Tibial nerve (tissue), 4 donors: ENCODE measurements around the gene FYB1. TPM values are rescaled to one million over a fixed set of nuclear protein-coding genes. Genes with fewer than 3 reads are reported as not detected.

Experiments used
- DNase-seq, 2 donors: peaks; one replicate each; pipeline ENCODE4 v3.0.0-alpha.2; 2019; ENCODE audit warnings: low spot score in 2 of 2
- H3K27ac ChIP-seq, 4 donors: fragments of 200-600 bp; sonication (generic) in 3 of 4; one replicate each; pipeline ENCODE4 v1.5.1; 2017 to 2019; ENCODE audit warnings: mild to moderate bottlenecking in 1 of 4
- H3K27me3 ChIP-seq, 2 donors: fragments of 200-600 bp; sonication (generic) in 1 of 2; one replicate each; pipeline versions ENCODE4 v1.5.1 to v1.6.0; 2017 to 2019
- H3K36me3 ChIP-seq, 3 donors: fragments of 200-600 bp; sonication (generic); one replicate each; pipeline ENCODE4 v1.5.1; 2018 to 2019
- H3K4me1 ChIP-seq, 4 donors: fragments of 200-600 bp; sonication (generic) in 3 of 4; one replicate each; pipeline ENCODE4 v1.5.1; 2017 to 2019
- H3K4me3 ChIP-seq, 4 donors: fragments of 200-600 bp; sonication (generic) in 3 of 4; one replicate each; pipeline ENCODE4 v1.5.1; 2017 to 2019; ENCODE audit warnings: mild to moderate bottlenecking in 1 of 4, moderate library complexity in 1 of 4
- H3K9me3 ChIP-seq, 4 donors: fragments of 200-600 bp; sonication (generic) in 3 of 4; one replicate each; pipeline ENCODE4 v1.5.1; 2017 to 2019
- EP300 ChIP-seq, 2 donors: sonication (generic); formaldehyde crosslinking; IDR thresholded peaks; one replicate each; pipeline ENCODE4 v1.6.1; 2017; ENCODE audit warnings: antibody characterized with exemption in 2 of 2, mild to moderate bottlenecking in 1 of 2
- POLR2A ChIP-seq, 2 donors: fragments of 450-650 bp; IDR thresholded peaks; one replicate each; pipeline ENCODE4 v1.6.1; 2017; ENCODE audit warnings: antibody characterized with exemption in 2 of 2, mild to moderate bottlenecking in 2 of 2, moderate library complexity in 2 of 2
- WGBS, 2 donors: methylation state at CpG; one replicate each; pipeline ENCODE4 v1.1.5; 2018; 5-methylcytosine and 5-hydroxymethylcytosine counted together
- total RNA-seq, 4 donors: library from RNA; depleted of rRNA; stranded (reverse); fragments of >200 nt; gene quantifications; one replicate each; pipeline ENCODE4 v1.1.0, GENCODE V29; 2016
- TF ChIP-seq, protein P1 (sequence below), 5 experiments: fragments of 200-600 bp in 3 of 5; fragments of 450-650 bp in 2 of 5; sonication (generic) in 3 of 5; IDR thresholded peaks; one replicate each; pipeline ENCODE4 v1.5.1; 2016 to 2019; ENCODE audit warnings: antibody characterized with exemption in 5 of 5, mild to moderate bottlenecking in 3 of 5, moderate library complexity in 2 of 5

FYB1 gene
- total RNA-seq, 4 donors from 2014 or later: 6.7 to 25.1 (median 16.3) TPM

DNA sequence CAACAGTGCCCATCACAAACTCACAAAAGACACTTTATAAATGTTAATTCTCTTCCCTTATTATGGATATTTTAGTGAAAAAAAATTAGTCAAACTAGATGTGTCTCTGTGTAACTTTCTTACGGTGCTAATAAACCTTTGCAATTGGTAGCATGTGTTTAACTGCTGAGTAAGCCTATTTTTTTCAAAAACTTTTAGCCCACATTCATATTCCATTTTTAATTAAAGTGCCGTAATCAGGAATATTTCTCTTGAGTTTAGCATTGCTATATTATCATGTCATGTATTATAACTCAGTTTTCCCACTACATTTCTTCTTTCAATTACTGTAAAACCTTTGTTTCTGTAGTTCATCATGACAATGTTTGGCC, 51.4 kb downstream of the FYB1 start:
- no peaks in the 10 kb centered on the region for H3K9me3 ChIP-seq
- no peak for DNase-seq
- WGBS, 2 donors: 76 to 77% methylated on average over 2 of the region's 2 CpGs
- H3K27ac ChIP-seq: no peak overlapping the region
- no peaks in the 10 kb centered on the region for H3K36me3 ChIP-seq
- no peaks in the 10 kb centered on the region for H3K4me1 ChIP-seq
- H3K27me3 ChIP-seq: no peaks in the 10 kb centered on the region
- no peak overlapping the region for H3K4me3 ChIP-seq
- TF ChIP-seq, protein P1, sequence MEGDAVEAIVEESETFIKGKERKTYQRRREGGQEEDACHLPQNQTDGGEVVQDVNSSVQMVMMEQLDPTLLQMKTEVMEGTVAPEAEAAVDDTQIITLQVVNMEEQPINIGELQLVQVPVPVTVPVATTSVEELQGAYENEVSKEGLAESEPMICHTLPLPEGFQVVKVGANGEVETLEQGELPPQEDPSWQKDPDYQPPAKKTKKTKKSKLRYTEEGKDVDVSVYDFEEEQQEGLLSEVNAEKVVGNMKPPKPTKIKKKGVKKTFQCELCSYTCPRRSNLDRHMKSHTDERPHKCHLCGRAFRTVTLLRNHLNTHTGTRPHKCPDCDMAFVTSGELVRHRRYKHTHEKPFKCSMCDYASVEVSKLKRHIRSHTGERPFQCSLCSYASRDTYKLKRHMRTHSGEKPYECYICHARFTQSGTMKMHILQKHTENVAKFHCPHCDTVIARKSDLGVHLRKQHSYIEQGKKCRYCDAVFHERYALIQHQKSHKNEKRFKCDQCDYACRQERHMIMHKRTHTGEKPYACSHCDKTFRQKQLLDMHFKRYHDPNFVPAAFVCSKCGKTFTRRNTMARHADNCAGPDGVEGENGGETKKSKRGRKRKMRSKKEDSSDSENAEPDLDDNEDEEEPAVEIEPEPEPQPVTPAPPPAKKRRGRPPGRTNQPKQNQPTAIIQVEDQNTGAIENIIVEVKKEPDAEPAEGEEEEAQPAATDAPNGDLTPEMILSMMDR (IDR thresholded peaks at IDR 0.05): no peak
- TF ChIP-seq POLR2A (IDR thresholded peaks at IDR 0.05) (no peak), EP300 (IDR thresholded peaks at IDR 0.05) (no peak)

- DNase-seq: no peak
- Histone ChIP-seq H3K27me3 (no peaks in the 10 kb centered on the region), H3K27ac (no peak overlapping the region), H3K4me3 (no peak overlapping the region), H3K36me3 (no peaks in the 10 kb centered on the region), H3K4me1 (no peaks in the 10 kb centered on the region), H3K9me3 (no peaks in the 10 kb centered on the region)
- no peak for TF ChIP-seq EP300 (IDR thresholded peaks at IDR 0.05)
- TF ChIP-seq POLR2A (IDR thresholded peaks at IDR 0.05): no peak
- TF ChIP-seq, protein P1 (IDR thresholded peaks at IDR 0.05): no peak
- 74 to 78% methylated on average over 5 of the region's 5 CpGs for WGBS, 2 donors
Observed at GRCh38 chr5:39167141-39167971, 52.0 kb downstream of the FYB1 start.

GRCh38 chr5:39164529-39165402, 54.6 kb downstream of the FYB1 start:
- H3K4me3 ChIP-seq: no peak overlapping the region
- 74 to 84% methylated on average over 7 of the region's 7 CpGs for WGBS, 2 donors
- no peak overlapping the region for H3K27ac ChIP-seq
- no peaks in the 10 kb centered on the region for H3K36me3 ChIP-seq
- no peaks in the 10 kb centered on the region for H3K4me1 ChIP-seq
- DNase-seq: no peak
- no peaks in the 10 kb centered on the region for H3K9me3 ChIP-seq
- H3K27me3 ChIP-seq: no peaks in the 10 kb centered on the region
- TF ChIP-seq POLR2A (IDR thresholded peaks at IDR 0.05) (no peak), EP300 (IDR thresholded peaks at IDR 0.05) (no peak)
- TF ChIP-seq, protein P1 (IDR thresholded peaks at IDR 0.05): no peak

- TF ChIP-seq POLR2A (IDR thresholded peaks at IDR 0.05) (no peak), EP300 (IDR thresholded peaks at IDR 0.05) (no peak)
- TF ChIP-seq, protein P1 (IDR thresholded peaks at IDR 0.05): no peak
- H3K36me3 ChIP-seq: no peaks in the 10 kb centered on the region
- no peak overlapping the region for H3K27ac ChIP-seq
- H3K27me3 ChIP-seq: no peaks in the 10 kb centered on the region
- WGBS, 2 donors: 34 to 46% methylated on average over 1 of the region's 1 CpG
- DNase-seq: no peak
- H3K4me1 ChIP-seq: no peaks in the 10 kb centered on the region
- no peak overlapping the region for H3K4me3 ChIP-seq
- H3K9me3 ChIP-seq: no peaks in the 10 kb centered on the region
Observed at GRCh38 chr5:39164016-39164415, 55.3 kb downstream of the FYB1 start.

- no peak for DNase-seq
- Histone ChIP-seq H3K4me3 (no peak overlapping the region), H3K9me3 (no peaks in the 10 kb centered on the region), H3K27me3 (no peaks in the 10 kb centered on the region), H3K4me1 (no peaks in the 10 kb centered on the region), H3K27ac (no peak overlapping the region), H3K36me3 (no peaks in the 10 kb centered on the region)
- TF ChIP-seq POLR2A (IDR thresholded peaks at IDR 0.05): no peak
- TF ChIP-seq EP300 (IDR thresholded peaks at IDR 0.05): no peak
- TF ChIP-seq, protein P1 (IDR thresholded peaks at IDR 0.05): no peak
Observed at GRCh38 chr5:39161578-39161977, 57.8 kb downstream of the FYB1 start.
